KMS-11 (cell line): Measurements from ENCODE around the gene SPINK1.

Source experiments
- H2AFZ ChIP-seq: fragments of 200-600 bp; sonication (generic); 2 replicates; pipeline ENCODE4 v1.6.1; 2016; ENCODE audit warnings: antibody characterized with exemption, mixed run types, low read depth
- H3K27ac ChIP-seq: fragments of 200-600 bp; sonication (generic); 2 replicates; pipeline ENCODE4 v1.6.1; 2016; ENCODE audit warnings: mild to moderate bottlenecking, mixed run types
- H3K27me3 ChIP-seq: fragments of 200-600 bp; sonication (generic); 2 replicates; pipeline ENCODE4 v1.6.1; 2017; ENCODE audit warnings: mild to moderate bottlenecking, low read depth, mixed run types, moderate library complexity; ENCODE audit not compliant: insufficient read depth
- H3K36me3 ChIP-seq: fragments of 200-600 bp; sonication (generic); 2 replicates; pipeline ENCODE4 v1.6.1; 2017; ENCODE audit warnings: mild to moderate bottlenecking, mixed run types; ENCODE audit not compliant: insufficient read depth
- H3K4me1 ChIP-seq: fragments of 200-600 bp; sonication (generic); 2 replicates; pipeline ENCODE4 v1.6.1; 2016; ENCODE audit warnings: mild to moderate bottlenecking, low read depth, mixed run types; ENCODE audit not compliant: poor library complexity, severe bottlenecking
- H3K4me2 ChIP-seq: fragments of 200-600 bp; sonication (generic); 2 replicates; pipeline ENCODE4 v1.7.0; 2016; ENCODE audit warnings: mild to moderate bottlenecking, mixed run types
- H3K4me3 ChIP-seq: fragments of 200-600 bp; sonication (generic); IDR thresholded peaks from 2 replicates; pipeline ENCODE4 v1.6.1; 2017; ENCODE audit warnings: low read depth, low read length, mixed read lengths; ENCODE audit not compliant: insufficient read depth
- H3K79me2 ChIP-seq: fragments of 200-600 bp; sonication (generic); 2 replicates; pipeline ENCODE4 v1.6.1; 2016; ENCODE audit warnings: low read depth, mixed run types; ENCODE audit not compliant: insufficient read depth
- H3K9ac ChIP-seq: fragments of 200-600 bp; sonication (generic); 2 replicates; pipeline ENCODE4 v1.6.1; 2016; ENCODE audit warnings: mild to moderate bottlenecking, mixed run types
- H4K20me1 ChIP-seq: fragments of 200-600 bp; sonication (generic); 2 replicates; pipeline ENCODE4 v1.6.1; 2016; ENCODE audit warnings: mild to moderate bottlenecking, mixed run types; ENCODE audit not compliant: insufficient read depth
- CTCF ChIP-seq: fragments of 200-600 bp; sonication (generic); conservative IDR thresholded peaks from 2 replicates; pipeline ENCODE4 v1.6.1; 2017; ENCODE audit warnings: low read depth, mild to moderate bottlenecking, antibody characterized with exemption, low read length, moderate library complexity, mixed read lengths

Gene SPINK1

GRCh38 chr5:147858565-147858964, 27.1 kb upstream of the SPINK1 start:
- TF ChIP-seq CTCF: no peak
- no peak overlapping the region for H3K9ac ChIP-seq
- no peak overlapping the region for H3K4me2 ChIP-seq

GRCh38 chr5:147857302-147858129, 26.0 kb upstream of the SPINK1 start:
- Histone ChIP-seq H3K4me3 (no peak overlapping the region), H4K20me1 (no peaks in the 10 kb centered on the region), H2AFZ (no peak overlapping the region), H3K27ac (no peak overlapping the region), H3K9ac (no peak overlapping the region), H3K4me2 (0 out of 2 replicates have a peak overlapping the region, but pooled peaks have one; percentile 6), H3K79me2 (no peaks in the 10 kb centered on the region), H3K27me3 (no peaks in the 10 kb centered on the region), H3K4me1 (peaks cover 4% of the 10 kb centered on the region), H3K36me3 (no peaks in the 10 kb centered on the region)
- peak; percentile 86 for TF ChIP-seq CTCF

More at GRCh38 chr5:147858565-147858964, 27.1 kb upstream of the SPINK1 start:
- H3K79me2 ChIP-seq: no peaks in the 10 kb centered on the region
- no peak overlapping the region for H2AFZ ChIP-seq
- H3K27ac ChIP-seq: no peak overlapping the region
- no peak overlapping the region for H3K4me3 ChIP-seq
- no peaks in the 10 kb centered on the region for H3K36me3 ChIP-seq
- H4K20me1 ChIP-seq: no peaks in the 10 kb centered on the region
- no peaks in the 10 kb centered on the region for H3K27me3 ChIP-seq
- peaks cover 4% of the 10 kb centered on the region for H3K4me1 ChIP-seq

- H3K27ac ChIP-seq: no peak overlapping the region
- no peak overlapping the region for H3K4me2 ChIP-seq
- H3K9ac ChIP-seq: no peak overlapping the region
- H3K36me3 ChIP-seq: no peaks in the 10 kb centered on the region
- no peaks in the 10 kb centered on the region for H3K27me3 ChIP-seq
- no peak overlapping the region for H2AFZ ChIP-seq
- no peaks in the 10 kb centered on the region for H3K79me2 ChIP-seq
- no peak for TF ChIP-seq CTCF
- no peaks in the 10 kb centered on the region for H4K20me1 ChIP-seq
- no peak overlapping the region for H3K4me3 ChIP-seq
- H3K4me1 ChIP-seq: peaks cover 4% of the 10 kb centered on the region
These were observed 25.3 kb upstream of the SPINK1 start for GRCh38 chr5:147856801-147857200.

GRCh38 chr5:147855774-147856069, 24.3 kb upstream of the SPINK1 start:
- no peak overlapping the region for H2AFZ ChIP-seq
- no peak overlapping the region for H3K4me3 ChIP-seq
- no peaks in the 10 kb centered on the region for H3K79me2 ChIP-seq
- H3K4me1 ChIP-seq: peaks cover 4% of the 10 kb centered on the region
- H3K27me3 ChIP-seq: no peaks in the 10 kb centered on the region
- no peaks in the 10 kb centered on the region for H4K20me1 ChIP-seq
- no peaks in the 10 kb centered on the region for H3K36me3 ChIP-seq
- H3K9ac ChIP-seq: no peak overlapping the region
- no peak for TF ChIP-seq CTCF
- no peak overlapping the region for H3K27ac ChIP-seq
- H3K4me2 ChIP-seq: no peak overlapping the region
